Endothelial cell of umbilical vein (primary cell): Measurements from ENCODE around the gene TTC39A. TPM values are rescaled to one million over a fixed set of nuclear protein-coding genes. Genes with fewer than 3 reads are reported as not detected.

ENCODE experiments used
- BruUV-seq: library from RNA; stranded (reverse); fragments of 400-500 nt; replicated peaks from 2 replicates; lab custom pipeline; 2021; lab: Mats Ljungman, UMichigan
- CTCF ChIA-PET: fragments of 300-600, 350-600 bp; sonication (Branson Sonifier 250); formaldehyde crosslinking; loops from one replicate; lab custom pipeline; 2021; ENCODE audit warnings: antibody characterized with exemption, inconsistent platforms; lab: Charles Lee
- POLR2A ChIA-PET: fragments of 300-600, 350-600 bp; sonication (Branson Sonifier 250); formaldehyde crosslinking; loops from one replicate; lab custom pipeline; 2021; ENCODE audit warnings: antibody characterized with exemption, inconsistent platforms; lab: Charles Lee
- DNase-seq: peaks from one replicate; pipeline ENCODE4 v3.0.0-alpha.2; 2011; ENCODE audit warnings: low read depth, low spot score
- FAIRE-seq: peaks from 2 replicates; lab custom pipeline; 2011; peaks lifted over from hg19 to GRCh38; lab: Jason Lieb, UNC
- H2AFZ ChIP-seq: 2 replicates; pipeline ENCODE4 v1.6.0; 2012; ENCODE audit warnings: low read depth, low read length, control low read depth, inconsistent platforms
- H3K27ac ChIP-seq: 2 replicates; pipeline ENCODE4 v1.5.1; 2011; ENCODE audit warnings: low read depth, mild to moderate bottlenecking, control low read depth, low read length, moderate library complexity; ENCODE audit not compliant: insufficient read depth
- H3K27me3 ChIP-seq, 2 experiments: 2 replicates each; pipeline versions ENCODE4 v1.6.0 to v1.6.1; 2011; ENCODE audit warnings: low read length in 2 of 2, mixed read lengths in 1 of 2; ENCODE audit not compliant: control insufficient read depth in 2 of 2, insufficient read depth in 2 of 2
- H3K36me3 ChIP-seq, 2 experiments: 2 replicates in 1 of 2; 3 replicates in 1 of 2; pipeline ENCODE4 v1.5.1; 2011; ENCODE audit warnings: low read length in 2 of 2, mild to moderate bottlenecking in 1 of 2, moderate library complexity in 1 of 2; ENCODE audit not compliant: control insufficient read depth in 2 of 2, insufficient read depth in 2 of 2; ENCODE audit errors: extremely low read depth in 1 of 2
- H3K4me1 ChIP-seq: 3 replicates; pipeline ENCODE4 v1.5.1; 2011; ENCODE audit warnings: mild to moderate bottlenecking, low read length; ENCODE audit not compliant: control insufficient read depth, insufficient read depth; ENCODE audit errors: extremely low read depth
- H3K4me2 ChIP-seq: 2 replicates; pipeline ENCODE4 v1.6.1; 2011; ENCODE audit warnings: low read length, control low read depth, mixed read lengths; ENCODE audit not compliant: insufficient read depth
- H3K4me3 ChIP-seq, 3 experiments: fragments of 200-600 bp in 1 of 3; sonication (generic), shearing (Covaris generic) in 1 of 3; replicated peaks in 1 of 3; 2 replicates each; pipeline ENCODE4 v1.5.1; 2011 to 2016; ENCODE audit warnings: control low read depth in 3 of 3, low read length in 3 of 3, mild to moderate bottlenecking in 2 of 3, inconsistent platforms in 1 of 3, low read depth in 1 of 3, moderate library complexity in 1 of 3; ENCODE audit not compliant: insufficient read depth in 1 of 3
- H3K79me2 ChIP-seq: 2 replicates; pipeline ENCODE4 v1.6.0; 2012; ENCODE audit warnings: low read length, inconsistent platforms; ENCODE audit not compliant: control insufficient read depth, insufficient read depth
- H3K9ac ChIP-seq: replicated peaks from 2 replicates; pipeline ENCODE3; 2011; ENCODE audit warnings: low read length, control low read depth; ENCODE audit not compliant: insufficient read depth; ENCODE audit errors: extremely low read depth
- H3K9me1 ChIP-seq: replicated peaks from 3 replicates; pipeline ENCODE4 v1.6.0; 2011; ENCODE audit warnings: mild to moderate bottlenecking, low read length; ENCODE audit not compliant: control insufficient read depth, insufficient read depth; ENCODE audit errors: extremely low read depth
- H3K9me3 ChIP-seq: replicated peaks from 2 replicates; pipeline ENCODE4 v1.5.1; 2012; ENCODE audit warnings: low read length, inconsistent platforms; ENCODE audit not compliant: control insufficient read depth, insufficient read depth
- H4K20me1 ChIP-seq: replicated peaks from 2 replicates; pipeline ENCODE3; 2011; ENCODE audit warnings: mild to moderate bottlenecking, low read length; ENCODE audit not compliant: control insufficient read depth, insufficient read depth; ENCODE audit errors: extremely low read depth
- CTCF ChIP-seq, 2 donors: IDR thresholded peaks; 1 replicate in 1 of 2; 2 replicates in 1 of 2; pipeline ENCODE4 v1.5.1; 2011; ENCODE audit warnings: low read length in 2 of 2, mild to moderate bottlenecking in 2 of 2, moderate library complexity in 2 of 2, control low read depth in 1 of 2, inconsistent platforms in 1 of 2, low read depth in 1 of 2; ENCODE audit not compliant: insufficient read depth in 1 of 2; ENCODE audit errors: extremely low read depth in 1 of 2
- EZH2 ChIP-seq: IDR thresholded peaks from 2 replicates; pipeline ENCODE4 v1.6.1; 2012; ENCODE audit warnings: borderline replicate concordance, low read depth, mild to moderate bottlenecking, moderate library complexity, low read length, inconsistent platforms; ENCODE audit not compliant: severe bottlenecking
- FOS ChIP-seq: IDR thresholded peaks from 2 replicates; pipeline ENCODE4 v1.6.1; 2011; ENCODE audit warnings: mild to moderate bottlenecking, low read length, moderate library complexity, borderline replicate concordance; ENCODE audit not compliant: insufficient read depth
- GATA2 ChIP-seq: IDR thresholded peaks from 2 replicates; pipeline ENCODE4 v1.7.0; 2011; ENCODE audit warnings: low read depth, mild to moderate bottlenecking, moderate library complexity, mixed read lengths, low read length; ENCODE audit not compliant: insufficient read length, insufficient read depth
- JUN ChIP-seq: IDR thresholded peaks from 2 replicates; pipeline ENCODE4 v1.6.1; 2011; ENCODE audit warnings: borderline replicate concordance, low read depth; ENCODE audit not compliant: insufficient read length, insufficient read depth
- MYC ChIP-seq: IDR thresholded peaks from one replicate; pipeline ENCODE4 v1.6.1; 2011; ENCODE audit warnings: mild to moderate bottlenecking, low read depth, low read length
- POLR2A ChIP-seq: IDR thresholded peaks from 2 replicates; pipeline ENCODE4 v1.6.1; 2012; ENCODE audit warnings: low read depth, mild to moderate bottlenecking, control low read depth, low read length
- POLR2AphosphoS5 ChIP-seq: IDR thresholded peaks from 2 replicates; pipeline ENCODE4 v1.6.1; 2012; ENCODE audit warnings: low read depth, mild to moderate bottlenecking, control low read depth, low read length, moderate library complexity; ENCODE audit not compliant: insufficient read depth
- dilution Hi-C: fragments of 300-500 bp; cut with MboI; formaldehyde crosslinking; loops from one replicate; pipeline ENCODE4 v1.15.0; 2019; ENCODE audit warnings: low sequenced_read_pairs; ENCODE audit not compliant: extremely low pct_ligation_motif_present
- intact Hi-C: fragments of 100-400 bp; cut with micrococcal nuclease; formaldehyde crosslinking; loops from one replicate; pipeline ENCODE4 v1.10.0; 2022
- polyA plus RNA-seq, 4 experiments: library from polyadenylated mRNA; depleted of rRNA in 3 of 4; stranded (reverse) in 3 of 4; unstranded in 1 of 4; fragments of >200 nt; gene quantifications; 2 replicates each; pipeline versions ENCODE4 v1.2.1 to v1.2.3, GENCODE V29; 2011 to 2012; ENCODE audit warnings: missing spikeins in 1 of 4
- total RNA-seq: library from RNA; stranded (reverse); gene quantifications from 2 replicates; pipeline ENCODE4 v1.2.3, GENCODE V29; 2021
- TF ChIP-seq, protein P1 (sequence below): IDR thresholded peaks from 2 replicates; pipeline ENCODE4 v1.6.1; 2011; ENCODE audit not compliant: insufficient read depth, insufficient read length

The TTC39A gene
- total and polyA plus RNA-seq, 2 donors (not counting 3 experiments of a cell fraction or from before 2014, with no cell fraction given) = 1.1 to 1.7 TPM

- no peak overlapping the region for H3K9ac ChIP-seq
- CTCF ChIA-PET = interaction anchor here (1.0 to 5.5 kb wide), 5 partner anchors 11 to 104 kb away, joined by 3 to 63 read pairs (median 3); no protein-coding TSS in a partner anchor
- POLR2A ChIA-PET = no interaction called here
Observed at GRCh38 chr1:51293898-51294515, 36.4 kb downstream of the TTC39A start.

More at GRCh38 chr1:51293898-51294515, 36.4 kb downstream of the TTC39A start:
- no peak for TF ChIP-seq MYC
- TF ChIP-seq JUN = no peak
- no peak for TF ChIP-seq CTCF (IDR thresholded peaks at IDR 0.05; ENCODE audit: extremely low read depth in 1 of 2, insufficient read depth in 1 of 2, low read depth in 1 of 2, low read length in 2 of 2)
- TF ChIP-seq, protein P1, sequence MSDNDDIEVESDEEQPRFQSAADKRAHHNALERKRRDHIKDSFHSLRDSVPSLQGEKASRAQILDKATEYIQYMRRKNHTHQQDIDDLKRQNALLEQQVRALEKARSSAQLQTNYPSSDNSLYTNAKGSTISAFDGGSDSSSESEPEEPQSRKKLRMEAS = no peak
- no peak for TF ChIP-seq EZH2
- no peak for TF ChIP-seq POLR2AphosphoS5
- TF ChIP-seq POLR2A = no peak
- no peak for TF ChIP-seq FOS
- no peak for TF ChIP-seq GATA2
- Histone ChIP-seq H3K27ac (no peak overlapping the region), H4K20me1 (no peaks in the 10 kb centered on the region), H3K4me1 (peaks cover 9% of the 10 kb centered on the region), H3K4me3 (no peak overlapping the region), H3K36me3 (no peaks in the 10 kb centered on the region), H2AFZ (no peak overlapping the region), H3K9me1 (no peaks in the 10 kb centered on the region), H3K9me3 (no peaks in the 10 kb centered on the region), H3K79me2 (no peaks in the 10 kb centered on the region), H3K4me2 (no peak overlapping the region), H3K27me3 (no peaks in the 10 kb centered on the region)
- dilution Hi-C loops (no loop called here), intact Hi-C loops (loop anchor here (10.0 kb wide), 3 partner anchors 209 to 519 kb away; partner anchors contain the start of gene FAF1)
- FAIRE-seq (no peak), DNase-seq (no peak)
- BruUV-seq = no TSS peak
